ENCODE measurements around the gene PTCH1. TPM values are rescaled to one million over a fixed set of nuclear protein-coding genes. Genes with fewer than 3 reads are reported as not detected.

PTCH1 gene
- polyA plus RNA-seq, 1 donor = 5.2 TPM

DNA sequence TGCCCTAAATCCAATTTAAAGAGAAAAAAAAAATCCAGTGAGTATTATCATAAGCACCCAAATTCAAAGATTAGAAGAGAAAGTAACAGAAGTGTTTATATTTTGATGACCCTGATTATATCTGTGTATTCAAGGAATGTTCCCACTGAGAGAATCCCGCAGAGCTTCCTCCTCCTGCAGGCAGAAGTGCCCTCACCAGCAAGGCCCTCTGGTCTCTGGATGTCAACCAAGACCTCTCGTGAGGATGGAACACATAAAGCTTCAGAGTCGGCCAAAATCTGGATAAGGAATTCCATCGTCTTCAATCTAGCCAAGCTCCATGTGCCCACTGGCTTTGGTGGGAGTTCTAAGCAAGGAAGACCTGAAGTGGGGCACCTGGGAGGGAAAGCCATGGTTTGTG is 18.1 kb downstream of the PTCH1 start:
- no peak for DNase-seq (ENCODE audit: low read depth)

DNA sequence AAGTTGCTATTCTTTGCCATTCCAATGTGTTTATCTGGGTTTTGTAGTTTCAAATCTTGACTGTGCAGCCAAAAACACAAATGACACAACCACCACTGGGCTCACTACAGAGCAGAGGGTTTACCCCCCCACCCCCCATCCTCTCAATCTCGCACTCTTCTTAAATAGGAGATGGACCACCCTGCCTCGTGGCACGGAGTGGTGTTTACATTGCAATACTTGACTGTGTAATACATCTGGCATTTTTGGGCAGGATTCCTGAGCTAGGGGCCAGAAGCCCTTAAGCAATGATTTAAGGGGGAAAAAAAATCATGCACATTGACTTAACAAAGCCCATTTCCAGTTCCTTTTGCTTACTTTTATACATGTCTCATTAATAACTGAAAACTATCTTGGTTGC is 19.0 kb downstream of the PTCH1 start:
- DNase-seq (ENCODE audit: low read depth) = no peak

DNA sequence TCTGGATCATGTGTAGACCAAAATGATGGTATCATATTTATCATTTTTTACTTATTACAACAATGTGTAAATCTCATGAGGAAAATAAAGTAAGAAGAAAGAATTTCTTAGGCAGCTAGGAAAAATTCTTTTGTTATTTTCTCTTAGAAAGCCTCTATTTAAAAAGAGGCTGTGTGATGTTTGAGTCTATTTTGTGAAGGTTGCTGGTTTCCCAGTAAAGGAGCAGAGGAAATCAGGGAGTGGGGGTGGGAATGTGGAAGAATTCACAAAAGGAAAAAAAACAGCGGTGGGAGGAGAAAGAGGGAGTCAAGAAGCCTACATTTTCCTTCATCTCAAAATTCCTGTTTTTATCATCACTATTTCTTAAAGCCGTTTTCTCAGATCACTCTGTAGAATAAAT is 20.1 kb downstream of the PTCH1 start:
- DNase-seq (ENCODE audit: low read depth) = no peak

- no peak for DNase-seq (ENCODE audit: low read depth)
These were observed 20.8 kb downstream of the PTCH1 start for GRCh38 chr9:95495961-95496360.

GRCh38 chr9:95495529-95495928 is 21.2 kb downstream of the PTCH1 start:
- no peak for DNase-seq (ENCODE audit: low read depth)

GRCh38 chr9:95494416-95495371 is 22.1 kb downstream of the PTCH1 start:
- DNase-seq (ENCODE audit: low read depth) = no peak

GRCh38 chr9:95494022-95494415 is 22.8 kb downstream of the PTCH1 start:
- DNase-seq (ENCODE audit: low read depth) = no peak

DNA sequence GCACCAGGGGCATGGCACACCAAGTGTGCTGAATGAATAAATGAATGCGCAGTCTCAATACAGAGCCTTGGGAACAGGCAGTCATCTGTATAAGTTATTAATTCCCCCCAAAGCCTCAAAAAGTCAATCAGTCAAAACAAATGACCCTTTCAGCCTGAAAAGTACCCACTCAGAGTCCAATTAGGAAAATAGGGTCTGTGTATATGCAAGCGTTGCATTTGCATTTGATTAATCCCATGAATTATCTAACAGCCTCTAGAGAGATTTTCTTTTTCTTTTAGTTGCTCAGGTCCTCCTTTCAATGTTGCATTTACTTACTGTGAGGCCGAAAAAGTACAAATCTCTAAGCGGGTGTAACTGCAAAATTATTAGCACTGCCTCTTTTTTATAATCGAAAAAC is 23.4 kb downstream of the PTCH1 start:
- no peak for DNase-seq (ENCODE audit: low read depth)

GRCh38 chr9:95491543-95492320 is 25.0 kb downstream of the PTCH1 start:
- DNase-seq (ENCODE audit: low read depth) = no peak

DNA sequence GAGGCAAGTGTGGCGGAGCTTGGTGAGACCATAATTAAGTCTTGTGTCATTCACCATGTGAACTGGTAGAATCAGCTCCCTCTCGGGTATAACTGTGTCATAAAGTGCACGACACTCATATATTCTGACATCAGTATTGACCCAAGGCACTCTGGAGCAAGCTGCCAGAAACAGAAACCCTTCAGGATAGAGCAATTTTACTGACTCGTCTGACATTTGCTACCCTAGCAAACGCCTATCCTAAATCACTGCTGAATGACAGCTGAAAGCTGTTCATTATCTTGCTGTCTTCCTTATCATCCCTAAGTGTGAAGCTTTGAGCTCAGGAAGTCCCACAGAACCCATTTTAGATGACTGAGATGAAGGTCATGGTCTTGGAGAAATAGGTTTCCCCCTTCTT is 27.8 kb downstream of the PTCH1 start:
- DNase-seq (ENCODE audit: low read depth) = no peak

- DNase-seq (ENCODE audit: low read depth) = no peak
These were observed 30.5 kb downstream of the PTCH1 start for GRCh38 chr9:95486318-95486717.

DNA sequence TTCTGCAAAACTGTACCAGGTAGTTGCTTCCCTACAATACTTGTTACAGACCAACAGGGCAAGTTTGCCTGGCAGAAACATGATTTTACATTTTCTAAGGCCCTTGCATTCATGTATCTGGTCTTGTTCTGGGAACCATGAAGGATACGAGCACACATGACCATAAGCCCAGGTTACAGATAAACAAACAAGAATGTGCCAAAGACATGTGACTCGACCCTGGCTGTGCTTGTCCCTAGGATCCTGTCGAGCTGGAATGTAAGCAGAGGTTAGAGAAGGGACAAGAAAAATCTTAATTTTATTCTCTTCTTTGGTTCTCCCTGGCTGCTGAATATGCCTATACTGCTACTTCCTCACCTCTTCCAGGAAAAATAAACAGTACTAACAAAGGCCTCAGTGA is 32.5 kb downstream of the PTCH1 start:
- DNase-seq (ENCODE audit: low read depth) = no peak

DNA sequence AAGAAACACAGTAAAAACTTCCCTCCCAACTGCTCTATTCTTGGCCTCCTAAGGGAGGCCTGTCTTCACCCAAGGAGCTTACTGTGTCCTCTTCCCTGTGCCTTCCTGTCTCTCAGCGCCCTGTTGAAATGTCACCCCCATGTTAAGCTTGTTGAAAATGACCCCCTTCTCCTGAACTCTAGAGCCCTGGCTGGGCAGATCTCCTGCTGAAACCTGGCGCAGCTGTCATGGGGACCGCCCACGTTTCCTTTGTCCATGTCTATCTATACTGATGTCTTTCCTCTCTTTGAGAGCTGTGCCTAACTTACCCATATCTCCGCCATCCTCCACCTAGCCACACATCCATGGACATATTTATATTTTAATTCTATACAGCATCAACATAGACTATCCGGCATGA is 33.3 kb downstream of the PTCH1 start:
- DNase-seq (ENCODE audit: low read depth) = no peak

DNA sequence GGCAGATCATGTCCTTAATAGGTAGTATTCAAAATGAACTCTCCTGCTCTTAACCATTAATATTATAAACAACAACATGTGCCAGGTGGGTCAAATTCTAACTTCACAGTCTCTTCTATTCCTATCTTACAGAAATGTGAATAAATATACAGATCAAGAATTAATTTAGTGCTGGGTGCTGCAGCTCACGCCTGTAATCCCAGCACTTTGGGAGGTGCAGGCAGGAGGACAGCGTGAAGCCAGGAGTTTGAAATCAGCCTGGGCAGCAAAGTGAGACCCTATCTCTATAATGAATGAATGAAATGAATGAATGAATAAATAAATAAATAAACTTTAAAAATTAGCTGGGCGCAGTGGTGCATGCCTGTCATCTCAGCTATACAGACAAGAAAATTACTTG is 34.1 kb downstream of the PTCH1 start:
- DNase-seq (ENCODE audit: low read depth) = no peak

- DNase-seq (ENCODE audit: low read depth) = no peak
These were observed 35.8 kb downstream of the PTCH1 start for GRCh38 chr9:95481000-95481399.

GRCh38 chr9:95480346-95480745 is 36.4 kb downstream of the PTCH1 start:
- no peak for DNase-seq (ENCODE audit: low read depth)

- DNase-seq (ENCODE audit: low read depth) = no peak
These were observed 37.4 kb downstream of the PTCH1 start for GRCh38 chr9:95479330-95479729.

DNA sequence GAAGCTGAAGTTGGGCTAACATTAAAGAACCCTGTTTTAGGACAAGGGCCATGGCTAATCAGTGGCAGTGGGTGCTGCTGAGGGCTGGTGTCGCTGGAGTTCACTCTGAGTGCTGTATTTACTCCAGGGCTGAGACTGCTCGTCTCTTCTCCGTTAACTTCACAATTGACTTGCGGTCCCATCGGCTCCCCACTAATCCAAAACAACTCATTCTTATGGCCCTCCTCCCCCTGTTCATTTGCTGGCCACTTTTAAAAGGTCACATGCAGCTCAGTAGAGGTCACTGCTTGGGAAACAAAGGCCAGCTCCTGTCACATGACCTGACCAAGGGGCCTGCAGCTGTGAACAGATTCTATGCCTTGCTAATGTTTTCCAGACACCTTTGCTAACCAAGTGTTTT is 38.4 kb downstream of the PTCH1 start:
- no peak for DNase-seq (ENCODE audit: low read depth)

- DNase-seq (ENCODE audit: low read depth) = no peak
These were observed 38.9 kb downstream of the PTCH1 start for GRCh38 chr9:95477885-95478284.

DNA sequence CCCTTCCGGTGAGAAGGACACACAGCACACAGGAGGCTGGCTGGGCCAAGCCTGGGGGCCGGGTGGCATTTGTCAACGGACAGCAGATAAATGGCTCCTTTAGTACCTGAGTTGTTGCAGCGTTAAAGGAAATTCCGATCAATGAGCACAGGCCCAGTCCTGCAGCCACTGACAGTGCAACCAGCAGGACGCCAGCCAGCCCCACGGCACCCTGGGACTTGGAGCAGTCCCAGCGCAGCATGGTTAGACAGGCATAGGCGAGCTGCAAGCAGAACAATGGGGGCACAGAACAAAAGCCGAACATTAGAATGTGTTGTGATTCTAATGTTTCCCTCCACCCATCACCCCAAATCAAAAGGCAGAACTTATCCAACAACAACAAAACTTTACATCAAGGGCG is 39.3 kb downstream of the PTCH1 start:
- no peak for DNase-seq (ENCODE audit: low read depth)

- DNase-seq (ENCODE audit: low read depth) = no peak
These were observed 48.0 kb downstream of the PTCH1 start for GRCh38 chr9:95468791-95469190.

GRCh38 chr9:95465115-95465514 is 51.7 kb downstream of the PTCH1 start:
- DNase-seq (ENCODE audit: low read depth) = no peak

Measured in forelimb muscle (tissue), 1 donor.